Glutamatergic neuron (in vitro differentiated cells): Measurements from ENCODE around the gene RAX. TPM values are rescaled to one million over a fixed set of nuclear protein-coding genes. Genes with fewer than 3 reads are reported as not detected.

Source experiments
- DNase-seq: peaks from one replicate; pipeline ENCODE4 v3.0.0; 2022
- H3K27ac Mint-ChIP-seq: one replicate; pipeline ENCODE4 v1.8.0; 2020; ENCODE audit warnings: mild to moderate bottlenecking, mixed read lengths, inconsistent platforms; ENCODE audit not compliant: unreplicated experiment
- H3K27me3 Mint-ChIP-seq: one replicate; pipeline ENCODE4 v1.8.0; 2020; ENCODE audit warnings: mild to moderate bottlenecking, moderate library complexity, mixed read lengths, inconsistent platforms; ENCODE audit not compliant: unreplicated experiment
- H3K36me3 Mint-ChIP-seq: one replicate; pipeline ENCODE4 v1.8.0; 2020; ENCODE audit warnings: mild to moderate bottlenecking, mixed read lengths, inconsistent platforms; ENCODE audit not compliant: unreplicated experiment
- H3K4me1 Mint-ChIP-seq: one replicate; pipeline ENCODE4 v1.8.0; 2020; ENCODE audit warnings: mild to moderate bottlenecking, low read depth, mixed read lengths, inconsistent platforms; ENCODE audit not compliant: unreplicated experiment
- H3K4me3 Mint-ChIP-seq: one replicate; pipeline ENCODE4 v1.8.0; 2020; ENCODE audit warnings: mild to moderate bottlenecking, mixed read lengths, inconsistent platforms; ENCODE audit not compliant: unreplicated experiment
- H3K9me3 Mint-ChIP-seq: one replicate; pipeline ENCODE4 v1.8.0; 2020; ENCODE audit warnings: mild to moderate bottlenecking, moderate library complexity, mixed read lengths, inconsistent platforms; ENCODE audit not compliant: unreplicated experiment
- total RNA-seq: library from RNA; stranded (reverse); fragmentation: NEBNext Ultra II Directional; extraction: Animal tissue kit (Norgen Biotek cat#: 25700); gene quantifications from one replicate; pipeline ENCODE4 v1.2.1, GENCODE V29; 2021; ENCODE audit not compliant: unreplicated experiment
- TF ChIP-seq, protein P1 (sequence below): fragments of 200-600 bp; sonication (generic); IDR thresholded peaks from one replicate; pipeline ENCODE4 v1.5.0; 2021; ENCODE audit not compliant: partially characterized antibody, unreplicated experiment

RAX gene
- total RNA-seq, 1 donor from 2014 or later = not detected

GRCh38 chr18:59282341-59282740 is 9.1 kb upstream of the RAX start:
- Mint-ChIP-seq H3K9me3 (no peaks in the 10 kb centered on the region), H3K27ac (no peak overlapping the region), H3K36me3 (no peaks in the 10 kb centered on the region), H3K4me1 (no peaks in the 10 kb centered on the region), H3K27me3 (peaks cover 5% of the 10 kb centered on the region), H3K4me3 (no peak overlapping the region)
- TF ChIP-seq, protein P1, sequence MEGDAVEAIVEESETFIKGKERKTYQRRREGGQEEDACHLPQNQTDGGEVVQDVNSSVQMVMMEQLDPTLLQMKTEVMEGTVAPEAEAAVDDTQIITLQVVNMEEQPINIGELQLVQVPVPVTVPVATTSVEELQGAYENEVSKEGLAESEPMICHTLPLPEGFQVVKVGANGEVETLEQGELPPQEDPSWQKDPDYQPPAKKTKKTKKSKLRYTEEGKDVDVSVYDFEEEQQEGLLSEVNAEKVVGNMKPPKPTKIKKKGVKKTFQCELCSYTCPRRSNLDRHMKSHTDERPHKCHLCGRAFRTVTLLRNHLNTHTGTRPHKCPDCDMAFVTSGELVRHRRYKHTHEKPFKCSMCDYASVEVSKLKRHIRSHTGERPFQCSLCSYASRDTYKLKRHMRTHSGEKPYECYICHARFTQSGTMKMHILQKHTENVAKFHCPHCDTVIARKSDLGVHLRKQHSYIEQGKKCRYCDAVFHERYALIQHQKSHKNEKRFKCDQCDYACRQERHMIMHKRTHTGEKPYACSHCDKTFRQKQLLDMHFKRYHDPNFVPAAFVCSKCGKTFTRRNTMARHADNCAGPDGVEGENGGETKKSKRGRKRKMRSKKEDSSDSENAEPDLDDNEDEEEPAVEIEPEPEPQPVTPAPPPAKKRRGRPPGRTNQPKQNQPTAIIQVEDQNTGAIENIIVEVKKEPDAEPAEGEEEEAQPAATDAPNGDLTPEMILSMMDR = no peak
- DNase-seq = no peak

DNA sequence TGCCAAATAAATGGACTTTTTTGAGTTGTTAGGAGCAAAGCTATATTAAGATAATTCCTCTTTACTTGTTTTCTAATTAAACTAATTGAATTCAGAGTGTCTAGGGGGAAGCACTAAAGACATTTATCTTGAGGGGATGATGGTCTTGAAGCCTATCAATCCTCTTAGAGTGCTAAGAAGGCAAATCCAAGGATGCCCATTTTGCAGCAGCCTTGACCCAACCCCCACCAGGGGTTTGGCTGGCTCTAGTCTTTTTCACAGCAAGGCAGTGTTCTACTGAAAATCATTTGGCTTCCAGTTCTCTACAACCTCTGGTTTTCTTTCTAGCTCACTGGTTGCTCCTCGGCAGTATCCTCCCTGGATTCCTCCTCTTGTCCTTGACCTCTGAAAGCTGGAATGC is 6.5 kb upstream of the RAX start:
- TF ChIP-seq, protein P1 = no peak
- H3K4me1 Mint-ChIP-seq = no peaks in the 10 kb centered on the region
- no peak overlapping the region for H3K27ac Mint-ChIP-seq
- H3K36me3 Mint-ChIP-seq = no peaks in the 10 kb centered on the region
- H3K9me3 Mint-ChIP-seq = no peaks in the 10 kb centered on the region
- no peak overlapping the region for H3K4me3 Mint-ChIP-seq
- peaks cover 7% of the 10 kb centered on the region for H3K27me3 Mint-ChIP-seq
- DNase-seq = no peak

GRCh38 chr18:59279193-59279592 is 5.9 kb upstream of the RAX start:
- Mint-ChIP-seq H3K9me3 (no peaks in the 10 kb centered on the region), H3K4me3 (no peak overlapping the region), H3K27ac (no peak overlapping the region), H3K36me3 (no peaks in the 10 kb centered on the region), H3K27me3 (peaks cover 11% of the 10 kb centered on the region), H3K4me1 (no peaks in the 10 kb centered on the region)
- DNase-seq = no peak
- TF ChIP-seq, protein P1 = no peak

DNA sequence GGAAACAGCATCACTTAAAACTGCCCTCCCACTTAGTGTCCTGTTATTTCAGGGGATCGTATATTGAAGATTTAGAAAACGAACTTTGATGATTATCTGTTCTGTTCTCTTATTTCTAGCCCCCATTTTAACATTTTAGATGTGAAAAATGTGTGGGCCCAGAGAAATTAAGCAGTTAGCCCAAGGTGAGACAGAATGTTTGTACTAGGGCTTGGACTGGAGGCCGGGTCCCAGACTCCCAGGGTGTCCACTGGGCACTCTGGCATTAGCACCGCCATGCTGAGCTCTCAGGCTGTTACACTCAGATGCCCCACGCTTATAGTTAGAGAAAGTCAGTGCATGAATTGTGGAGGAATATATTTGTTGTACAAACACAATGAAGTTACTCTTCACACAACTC is 5.5 kb upstream of the RAX start:
- no peaks in the 10 kb centered on the region for H3K36me3 Mint-ChIP-seq
- no peaks in the 10 kb centered on the region for H3K4me1 Mint-ChIP-seq
- H3K27ac Mint-ChIP-seq = no peak overlapping the region
- TF ChIP-seq, protein P1 = no peak
- no peak overlapping the region for H3K4me3 Mint-ChIP-seq
- peaks cover 12% of the 10 kb centered on the region for H3K27me3 Mint-ChIP-seq
- H3K9me3 Mint-ChIP-seq = no peaks in the 10 kb centered on the region
- DNase-seq = no peak

DNA sequence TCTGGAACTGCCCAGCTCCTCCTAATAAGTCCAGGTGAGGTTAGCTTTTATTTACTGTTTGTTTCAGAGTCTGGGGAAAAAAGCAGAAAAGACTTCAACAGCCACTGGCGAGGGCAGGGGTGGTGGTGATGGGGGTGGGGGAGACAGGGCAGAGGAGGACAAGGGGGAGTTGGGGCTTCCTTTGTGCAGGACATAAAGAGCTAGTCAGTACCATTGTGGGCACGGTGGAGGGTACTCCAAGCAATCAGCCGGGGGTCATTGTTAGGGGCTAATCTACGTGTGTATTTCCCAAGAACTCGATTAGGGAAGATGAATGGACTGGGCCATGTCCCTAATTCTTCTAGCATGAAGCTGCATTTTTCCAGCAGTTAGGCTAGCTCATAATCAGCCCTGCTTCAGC is 2.8 kb upstream of the RAX start:
- Mint-ChIP-seq H3K27me3 (peaks cover 16% of the 10 kb centered on the region), H3K4me3 (no peak overlapping the region), H3K27ac (no peak overlapping the region)

More for the DNA sequence above, 2.8 kb upstream of the RAX start:
- Mint-ChIP-seq H3K9me3 (no peaks in the 10 kb centered on the region), H3K4me1 (no peaks in the 10 kb centered on the region), H3K36me3 (no peaks in the 10 kb centered on the region)
- TF ChIP-seq, protein P1 = no peak
- no peak for DNase-seq
